ENCODE data around the gene SCD. TPM values are rescaled to one million over a fixed set of nuclear protein-coding genes. Genes with fewer than 3 reads are reported as not detected.

The SCD gene
- total and polyA plus RNA-seq, 2 of the 13 experiments (the other 11 are each of a cell fraction or from before 2014, with no cell fraction given), result 492 to 512 TPM

- TF ChIP-seq LCORL (IDR thresholded peaks at IDR 0.05) (no peak), LCORL (CRISPR knock-in tag; IDR thresholded peaks at IDR 0.05) (peak; percentile 79), ATAD3A (CRISPR knock-in tag; IDR thresholded peaks at IDR 0.05) (no peak), ZNF891 (CRISPR knock-in tag; IDR thresholded peaks at IDR 0.05) (no peak), ZNF33A (CRISPR knock-in tag; IDR thresholded peaks at IDR 0.05; ENCODE audit: borderline replicate concordance) (0 out of 2 replicates have a peak, but pooled peaks have one; percentile 64), JUND (CRISPR knock-in tag; IDR thresholded peaks at IDR 0.05) (peak; percentile 49; the same call in 1 of the 2 replicates), SALL2 (CRISPR knock-in tag; IDR thresholded peaks at IDR 0.05) (no peak), ZNF687 (CRISPR knock-in tag; IDR thresholded peaks at IDR 0.05) (peak; percentile 77), ZNF784 (CRISPR knock-in tag; IDR thresholded peaks at IDR 0.05; ENCODE audit: borderline replicate concordance) (peak; percentile 56; the same call in 1 of the 2 replicates), RXRB (CRISPR knock-in tag; IDR thresholded peaks at IDR 0.05; ENCODE audit: borderline replicate concordance) (peak; percentile 84; the same call in 1 of the 2 replicates), DDIT3 (CRISPR knock-in tag; IDR thresholded peaks at IDR 0.05) (no peak), ZNF652 (CRISPR knock-in tag; IDR thresholded peaks at IDR 0.05; ENCODE audit: borderline replicate concordance, low read depth) (no peak), FOXJ3 (CRISPR knock-in tag; IDR thresholded peaks at IDR 0.05; ENCODE audit: borderline replicate concordance) (0 out of 2 replicates have a peak, but pooled peaks have one; percentile 4), ZHX2 (IDR thresholded peaks at IDR 0.05; ENCODE audit: low read depth) (peak; percentile 48; the same call in 1 of the 2 replicates), ZHX2 (CRISPR knock-in tag; IDR thresholded peaks at IDR 0.05; ENCODE audit: borderline replicate concordance) (no peak), RAD21 (CRISPR knock-in tag; IDR thresholded peaks at IDR 0.05) (no peak), TGIF2 (CRISPR knock-in tag; IDR thresholded peaks at IDR 0.05) (no peak), ZKSCAN5 (CRISPR knock-in tag; IDR thresholded peaks at IDR 0.05) (no peak), ZNF501 (CRISPR knock-in tag; IDR thresholded peaks at IDR 0.05) (peak; percentile 19), MXD1 (CRISPR knock-in tag; IDR thresholded peaks at IDR 0.05) (peak; percentile 77)
Measured at GRCh38 chr10:100346351-100346764, 675 bp upstream of the SCD start (continued).
